Stimulated activated CD4-positive, alpha-beta T cell treated with anti-CD3 and anti-CD28 coated beads, Interleukin-1b, Interleukin-23, amount 100 ng/mL, for 4 hours (primary cell): ENCODE results near the gene LRIG2.
"Not testable (repeated sequence)": the region's sequence is repeated elsewhere in the genome, so short reads cannot be mapped to it uniquely, and the experiment has no call there.

Experiments
- DNase-seq, 2 donors: peaks; one replicate each; pipeline ENCODE4 v3.0.0-alpha.2; 2020; ENCODE audit warnings: low read depth in 2 of 2

The LRIG2 gene

DNA sequence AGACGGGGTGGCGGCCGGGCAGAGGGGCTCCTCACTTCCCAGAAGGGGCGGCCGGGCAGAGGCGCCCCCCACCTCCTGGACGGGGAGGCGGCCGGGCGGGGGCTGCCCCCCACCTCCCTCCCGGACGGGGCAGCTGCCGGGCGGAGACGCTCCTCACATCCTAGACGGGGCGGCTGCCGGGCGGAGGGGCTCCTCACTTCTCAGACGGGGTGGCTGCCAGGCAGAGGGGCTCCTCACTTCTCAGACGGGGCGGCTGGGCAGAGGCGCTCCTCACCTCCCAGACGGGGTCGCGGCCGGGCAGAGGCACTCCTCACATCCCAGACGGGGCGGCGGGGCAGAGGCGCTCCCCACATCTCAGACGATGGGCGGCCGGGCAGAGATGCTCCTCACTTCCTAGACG lies 9.5 kb upstream of the LRIG2 start:
- DNase-seq, result not testable (repeated sequence)

DNA sequence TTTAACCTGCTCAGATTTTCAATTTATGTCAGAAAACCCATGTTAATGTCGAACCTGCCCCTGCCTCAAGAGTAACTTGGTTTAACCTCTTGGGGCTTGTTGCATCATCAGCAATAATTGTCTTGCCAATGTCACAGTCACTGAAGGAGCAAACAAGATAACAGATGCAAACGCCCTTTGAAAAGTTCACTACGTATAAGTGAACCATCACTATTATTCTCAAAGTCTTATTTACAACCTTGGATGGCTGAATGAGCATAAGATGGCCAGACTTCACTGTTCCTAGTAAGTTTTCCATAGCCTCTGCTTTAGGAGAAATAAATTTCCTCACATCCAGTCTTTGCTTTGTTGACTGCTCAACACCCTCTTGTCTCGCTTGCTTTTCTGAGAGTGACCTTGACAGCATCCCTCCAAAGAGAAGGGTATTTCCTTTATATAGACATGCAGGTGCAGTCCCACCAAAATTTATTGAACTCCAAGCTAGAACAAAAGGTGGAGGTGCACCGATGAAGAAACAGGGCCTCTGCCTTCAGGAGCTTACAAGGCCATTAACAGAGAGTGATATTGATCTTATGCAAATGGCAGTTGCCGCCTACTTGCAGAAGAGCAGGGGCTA lies 749 bp upstream of the LRIG2 start:
- DNase-seq, result no peak

DNA sequence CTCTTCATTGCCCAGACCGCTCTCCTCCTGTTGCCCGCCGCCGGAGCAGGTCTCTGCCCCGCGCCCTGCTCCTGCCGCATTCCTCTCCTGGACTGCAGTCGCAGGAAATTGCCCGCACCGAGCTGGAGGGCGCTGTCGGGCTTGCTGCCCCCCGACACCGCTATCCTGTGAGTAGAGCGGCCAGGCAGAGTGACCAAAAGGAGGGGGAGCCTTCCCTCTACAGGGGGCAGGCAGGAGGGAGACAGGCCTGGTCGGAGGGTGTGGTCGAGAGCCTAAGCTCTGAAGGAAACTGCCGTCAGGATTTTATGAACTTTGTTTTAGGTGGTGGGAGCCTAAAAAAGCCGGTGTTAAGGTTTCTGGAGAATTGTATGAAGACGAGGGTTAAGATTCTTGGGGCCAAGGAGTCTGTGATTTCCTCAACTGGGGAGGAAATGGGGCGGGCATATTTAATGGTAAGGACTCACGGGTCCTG lies 517 bp downstream of the LRIG2 start:
- no peak for DNase-seq

DNA sequence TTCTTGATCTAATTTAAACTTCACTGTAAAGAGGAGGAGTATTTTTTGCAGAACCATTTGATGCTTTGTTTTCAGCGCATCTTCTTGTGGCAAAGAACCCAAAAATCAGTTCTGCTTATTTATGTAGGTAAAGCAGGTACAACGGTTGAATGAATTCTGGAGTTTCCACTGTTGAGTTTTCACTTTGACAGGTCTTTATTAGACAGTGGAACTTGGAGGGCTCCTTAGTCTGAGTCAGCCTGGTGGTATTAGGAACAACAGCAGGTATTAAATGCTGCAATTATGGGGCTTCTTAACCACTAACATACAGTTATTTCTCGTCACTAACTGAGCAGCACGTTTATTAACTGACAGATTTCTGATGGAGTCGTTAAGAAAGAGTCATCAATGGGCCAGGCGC lies 1.2 kb downstream of the LRIG2 start:
- DNase-seq, result no peak

DNA sequence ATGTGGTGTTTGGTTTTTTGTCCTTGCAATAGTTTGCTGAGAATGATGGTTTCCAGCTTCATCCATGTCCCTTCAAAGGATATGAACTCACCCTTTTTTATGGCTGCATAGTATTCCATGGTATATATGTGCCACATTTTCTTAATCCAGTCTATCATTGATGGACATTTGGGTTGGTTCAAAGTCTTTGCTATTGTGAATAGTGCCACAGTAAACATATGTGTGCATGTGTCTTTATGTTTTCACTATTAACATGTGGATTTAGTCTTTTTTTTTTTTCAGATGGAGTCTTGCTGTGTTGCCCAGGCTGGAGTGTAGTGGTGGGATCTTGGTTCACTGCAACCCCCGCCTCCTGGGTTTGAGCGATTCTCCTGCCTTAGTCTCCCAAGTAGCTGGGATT lies 5.0 kb downstream of the LRIG2 start:
- not testable (repeated sequence) for DNase-seq

DNA sequence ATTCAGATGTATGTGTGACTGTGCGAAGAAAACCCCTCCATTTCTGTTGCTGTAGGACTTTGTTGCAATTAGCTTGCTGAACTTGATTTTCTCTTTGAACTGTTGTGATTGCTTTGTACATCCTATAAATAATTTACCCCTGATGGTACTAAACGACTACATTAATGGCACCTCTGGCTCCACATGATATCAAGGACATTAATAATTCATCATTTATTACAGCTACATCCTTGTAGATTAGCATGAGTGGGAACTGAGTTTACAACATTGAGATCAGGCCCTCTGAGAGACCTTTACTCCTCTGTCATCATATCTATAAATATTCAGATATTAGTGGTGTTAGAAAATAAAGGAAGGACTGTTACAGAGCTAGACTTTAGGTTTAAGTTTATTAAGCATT lies 13.5 kb downstream of the LRIG2 start:
- DNase-seq, result no peak

DNA sequence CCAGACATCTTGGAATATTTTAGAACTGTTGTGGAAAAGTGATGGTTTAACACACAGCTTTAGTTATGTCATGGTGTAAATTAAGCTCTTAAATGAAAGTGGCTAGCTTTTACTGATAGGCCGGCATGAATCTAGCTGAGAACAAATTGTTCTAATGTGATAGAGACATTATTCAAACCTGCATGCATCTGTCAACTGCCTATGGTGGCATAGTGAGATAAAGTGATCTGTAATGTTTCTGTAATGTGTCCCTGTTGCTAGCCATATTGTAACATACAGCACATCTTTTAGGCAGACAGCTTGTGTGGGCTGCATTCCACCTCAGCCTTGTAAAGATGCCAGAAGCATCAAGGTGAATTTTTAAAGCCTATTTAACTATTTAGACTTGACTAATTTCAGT lies 16.0 kb downstream of the LRIG2 start:
- no peak for DNase-seq

DNA sequence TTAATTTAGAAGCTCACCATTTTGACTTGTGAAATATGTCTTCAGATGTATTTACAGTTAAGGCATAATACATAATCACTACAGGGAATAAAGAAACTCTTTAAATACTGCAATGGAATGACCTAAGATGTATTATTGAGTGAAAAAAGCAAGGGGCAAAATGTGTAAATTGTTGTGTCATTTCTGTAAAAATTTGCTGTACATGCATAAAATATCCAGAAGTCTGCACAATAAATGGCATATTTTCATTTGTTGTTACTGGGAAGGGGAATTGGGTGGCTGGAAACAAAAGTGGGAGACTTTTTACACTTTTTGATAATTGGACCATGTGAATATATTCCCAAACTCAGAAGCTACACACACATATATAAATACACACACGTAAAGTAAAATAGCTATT lies 17.1 kb downstream of the LRIG2 start:
- no peak for DNase-seq

DNA sequence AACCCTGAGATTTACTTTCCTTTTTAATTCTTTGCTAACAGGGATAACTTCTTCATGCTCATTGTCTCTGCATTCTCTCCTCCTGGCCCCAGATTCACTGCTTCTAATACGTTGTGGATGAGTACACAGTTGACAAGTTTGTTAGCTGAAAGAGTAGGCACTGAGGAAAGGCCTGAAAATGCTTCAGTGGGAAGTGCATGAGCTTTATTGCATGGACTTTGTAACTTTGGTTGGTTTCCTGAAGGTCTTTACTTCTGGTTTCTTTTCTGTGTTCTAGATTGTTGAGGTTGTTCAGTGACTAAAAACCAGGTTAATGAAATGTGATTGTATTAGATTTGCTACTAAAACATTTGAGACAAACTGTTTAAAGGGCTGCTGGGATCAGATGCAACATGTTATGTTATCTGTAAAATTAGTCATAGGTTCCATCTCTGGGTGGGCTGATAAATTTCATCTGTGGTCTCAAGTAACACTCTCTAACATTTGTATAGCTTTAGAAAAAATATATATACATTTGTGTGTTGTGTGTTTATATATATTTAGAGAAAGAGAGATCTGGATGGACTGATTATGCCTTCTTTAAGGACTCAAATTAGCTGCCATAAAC lies 19.1 kb downstream of the LRIG2 start:
- DNase-seq, result no peak

DNA sequence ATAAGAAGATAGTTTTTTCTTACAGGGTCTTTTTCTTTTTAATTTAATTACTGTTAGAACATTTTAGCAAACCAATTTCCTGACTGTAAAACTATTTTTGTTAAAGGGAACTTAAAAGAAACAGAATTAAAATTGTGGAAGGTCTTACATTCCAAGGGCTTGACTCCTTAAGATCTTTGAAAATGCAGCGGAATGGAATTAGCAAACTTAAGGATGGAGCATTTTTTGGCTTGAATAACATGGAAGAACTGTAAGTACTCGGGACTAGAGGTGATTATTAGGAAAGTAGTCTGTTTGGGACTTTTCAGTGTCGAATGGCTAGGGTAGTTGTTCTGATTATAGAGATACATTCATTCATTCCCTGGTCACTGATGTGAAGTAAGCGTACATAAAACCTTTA lies 21.5 kb downstream of the LRIG2 start:
- no peak for DNase-seq

DNA sequence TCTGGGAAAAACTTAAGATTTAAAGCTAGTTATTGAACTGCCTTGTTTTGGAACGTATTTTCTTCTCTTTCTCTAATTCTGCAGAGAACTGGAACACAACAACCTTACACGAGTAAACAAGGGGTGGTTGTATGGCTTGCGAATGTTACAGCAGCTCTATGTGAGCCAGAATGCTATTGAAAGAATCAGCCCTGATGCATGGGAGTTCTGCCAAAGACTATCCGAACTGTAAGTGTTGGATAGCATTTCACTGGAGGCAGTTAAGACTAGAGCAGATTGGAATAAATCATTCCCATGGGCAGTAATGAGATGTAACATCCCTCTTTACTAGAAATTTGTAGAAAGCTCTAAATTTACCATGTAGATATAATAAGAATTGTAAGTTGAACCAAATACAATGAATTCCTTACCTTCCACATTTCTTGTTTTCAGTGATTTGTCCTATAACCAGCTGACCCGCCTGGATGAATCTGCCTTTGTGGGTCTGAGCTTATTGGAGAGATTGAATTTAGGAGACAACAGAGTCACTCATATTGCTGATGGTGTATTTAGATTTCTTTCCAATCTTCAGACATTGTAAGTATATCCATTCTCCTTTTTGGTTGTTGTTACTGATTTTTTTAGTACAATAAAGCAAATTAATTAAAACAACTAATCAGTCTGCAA lies 22.9 kb downstream of the LRIG2 start:
- no peak for DNase-seq

DNA sequence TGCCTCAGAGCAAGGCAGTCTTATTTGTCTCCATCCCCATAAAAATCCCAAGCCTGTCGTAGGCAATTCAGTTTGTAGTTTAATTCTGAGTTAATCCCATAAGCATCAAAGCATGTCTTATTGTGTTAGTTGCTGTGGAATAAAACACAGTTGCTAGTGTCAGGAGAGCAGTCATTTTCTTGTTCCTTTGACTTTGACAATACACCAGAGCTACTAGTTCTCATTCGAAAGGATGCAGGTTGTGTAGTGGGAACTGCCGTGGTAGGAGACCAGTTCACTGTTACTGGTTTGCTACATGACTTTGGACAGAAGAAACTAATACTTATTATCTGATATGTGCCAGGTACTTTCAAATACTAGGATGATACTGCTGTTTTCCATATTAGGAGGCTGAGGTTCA lies 23.5 kb downstream of the LRIG2 start:
- no peak for DNase-seq

DNA sequence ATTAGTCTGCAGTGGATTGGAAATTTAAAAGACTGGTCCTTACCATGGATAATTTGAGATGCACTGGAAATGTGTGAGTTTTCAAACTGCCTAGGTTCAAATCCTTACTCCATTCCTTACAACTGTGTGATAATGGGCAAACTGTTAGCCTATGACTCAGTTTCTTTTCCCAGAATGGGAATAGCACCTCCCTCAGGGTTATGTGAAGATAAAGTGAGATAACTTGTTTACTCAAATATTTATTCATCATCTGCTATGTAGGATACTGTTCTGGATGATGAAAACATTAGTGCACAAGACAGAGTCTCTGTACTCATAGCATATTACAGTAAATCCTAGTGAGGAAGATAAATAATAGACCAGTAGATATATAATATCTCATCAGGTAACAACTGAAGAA lies 28.6 kb downstream of the LRIG2 start:
- DNase-seq, result no peak

DNA sequence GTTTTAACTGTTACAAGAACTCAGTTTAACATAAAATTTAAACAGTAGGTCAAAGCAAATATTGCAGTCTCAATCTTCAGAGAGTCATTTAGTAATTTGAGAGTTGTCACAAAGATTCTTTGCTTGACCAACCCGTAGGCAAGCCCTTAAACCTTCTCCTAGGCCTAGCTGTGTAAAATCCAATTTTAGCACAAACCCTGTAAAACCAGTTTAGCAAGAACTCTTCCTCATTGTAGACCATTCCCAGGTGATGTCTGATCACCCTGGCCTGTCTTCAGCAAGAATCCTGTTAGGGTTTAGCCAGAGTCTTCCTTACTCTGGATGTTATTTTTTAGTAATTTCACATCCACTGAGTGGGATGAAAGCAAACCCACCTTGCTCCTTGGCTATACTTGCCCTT lies 30.1 kb downstream of the LRIG2 start:
- DNase-seq, result no peak

DNA sequence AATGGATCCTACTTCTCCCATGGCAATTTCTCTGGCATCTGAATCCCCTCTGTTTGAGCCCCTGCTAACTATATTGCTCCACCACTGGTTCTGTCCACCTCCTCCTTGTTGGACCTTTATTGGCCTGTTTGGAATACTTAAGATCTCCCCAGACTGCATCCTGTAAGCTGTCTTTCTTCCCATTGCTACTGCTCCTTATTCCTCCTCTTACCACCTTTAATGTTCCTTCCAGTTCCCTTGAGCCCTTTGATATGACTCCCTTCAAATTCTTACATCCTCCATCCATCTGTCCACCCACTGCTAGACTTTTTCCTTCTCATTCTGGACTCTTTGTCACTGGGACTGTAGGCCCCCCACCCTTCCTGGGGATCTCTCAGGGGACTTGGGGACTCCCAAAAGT lies 31.0 kb downstream of the LRIG2 start:
- DNase-seq, result no peak

DNA sequence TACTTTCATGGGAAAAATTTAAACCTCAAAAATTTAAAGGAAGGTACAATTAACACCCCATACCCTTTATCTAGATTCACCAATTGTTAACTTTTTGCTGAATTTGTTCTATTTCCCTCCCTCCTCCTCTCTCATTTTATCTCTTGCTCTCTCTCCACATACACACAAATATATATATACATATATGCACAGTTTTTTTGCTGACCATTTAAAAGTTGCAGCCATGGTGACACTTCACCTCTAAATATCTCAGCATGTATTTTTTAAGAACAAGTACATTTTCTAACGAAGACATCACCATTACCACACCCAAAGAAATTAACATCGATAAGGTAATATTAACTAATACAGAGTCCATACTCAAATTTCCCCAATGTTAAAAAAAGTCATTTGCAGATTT lies 33.9 kb downstream of the LRIG2 start:
- no peak for DNase-seq

DNA sequence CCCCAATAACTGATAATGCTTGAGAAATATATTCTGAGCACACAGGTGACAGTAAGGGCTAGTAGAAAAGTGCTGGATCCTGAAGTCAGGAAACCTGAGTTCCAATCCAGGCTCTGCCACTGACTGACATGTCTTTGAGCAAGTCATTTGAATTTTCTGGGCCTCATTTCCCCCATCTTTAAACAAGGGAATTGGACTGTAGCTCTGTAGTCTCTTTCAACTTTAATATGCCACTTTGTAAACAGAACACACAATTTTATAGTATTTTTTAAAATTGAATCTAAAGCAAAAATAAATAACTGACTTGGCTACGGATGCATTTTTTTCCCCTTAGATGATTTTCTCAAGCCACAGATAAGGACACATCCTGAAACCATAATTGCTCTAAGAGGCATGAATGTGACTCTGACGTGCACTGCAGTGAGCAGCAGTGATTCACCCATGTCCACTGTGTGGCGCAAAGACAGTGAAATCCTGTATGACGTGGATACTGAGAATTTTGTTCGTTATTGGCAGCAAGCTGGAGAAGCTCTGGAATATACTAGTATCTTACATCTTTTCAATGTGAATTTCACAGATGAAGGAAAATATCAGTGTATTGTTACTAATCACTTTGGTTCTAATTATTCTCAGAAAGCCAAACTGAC lies 37.0 kb downstream of the LRIG2 start:
- no peak for DNase-seq

DNA sequence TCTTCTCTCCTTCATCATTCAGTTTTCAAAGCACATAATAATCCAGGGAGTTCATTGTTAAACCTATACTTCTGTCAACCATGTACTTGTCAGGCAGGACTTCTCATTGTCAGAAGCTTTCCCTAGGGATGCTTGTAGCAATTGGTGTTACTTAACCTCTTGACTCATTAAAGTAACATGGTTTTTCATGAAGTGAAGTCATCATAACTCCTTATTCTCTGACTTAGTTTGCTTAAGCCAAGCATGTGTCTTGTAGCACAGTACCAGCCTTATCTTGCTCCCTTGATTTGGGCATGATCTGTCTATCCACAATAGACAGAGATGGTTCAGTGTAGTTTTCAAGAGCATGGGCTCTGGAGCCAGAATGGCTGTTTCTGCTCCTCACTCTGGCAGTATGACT lies 45.3 kb downstream of the LRIG2 start:
- no peak for DNase-seq

DNA sequence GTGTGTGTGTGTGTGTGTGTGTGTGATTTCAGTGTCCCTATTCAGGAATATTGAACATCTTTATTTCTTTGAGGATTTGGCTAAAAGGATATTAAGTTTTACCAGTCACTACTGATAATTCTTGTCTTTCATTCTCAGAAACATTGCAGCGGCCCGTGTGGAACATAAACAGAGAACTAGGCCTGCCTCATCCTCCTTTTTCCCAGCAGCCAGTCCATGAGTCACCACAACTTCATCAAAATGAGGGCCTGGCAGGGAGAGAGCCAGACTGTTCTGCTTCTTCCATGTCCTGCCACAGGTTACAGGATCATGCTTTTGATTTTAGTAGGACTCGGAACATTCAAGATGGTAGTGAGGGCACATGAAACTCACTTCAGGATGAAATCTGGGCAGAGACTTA lies 50.7 kb downstream of the LRIG2 start:
- no peak for DNase-seq

DNA sequence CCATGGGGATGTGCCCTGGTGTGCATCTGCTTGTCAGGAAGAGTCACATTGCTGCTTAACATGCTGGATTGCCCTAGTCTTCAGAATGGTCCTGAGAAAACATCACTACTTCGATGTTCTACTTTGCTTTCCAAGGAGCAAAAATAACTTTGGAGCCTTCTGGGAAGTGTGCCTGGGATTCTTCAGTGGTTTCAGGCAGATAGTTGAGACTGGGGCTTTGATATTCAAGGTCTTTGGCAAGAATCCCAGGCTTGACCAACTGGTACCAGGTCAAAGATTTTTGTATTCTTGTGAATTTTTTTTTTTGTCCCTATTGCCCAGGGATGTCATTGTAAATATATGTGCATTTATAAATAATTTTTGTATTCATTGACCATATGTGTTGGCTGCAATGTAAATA lies 51.4 kb downstream of the LRIG2 start:
- no peak for DNase-seq

DNA sequence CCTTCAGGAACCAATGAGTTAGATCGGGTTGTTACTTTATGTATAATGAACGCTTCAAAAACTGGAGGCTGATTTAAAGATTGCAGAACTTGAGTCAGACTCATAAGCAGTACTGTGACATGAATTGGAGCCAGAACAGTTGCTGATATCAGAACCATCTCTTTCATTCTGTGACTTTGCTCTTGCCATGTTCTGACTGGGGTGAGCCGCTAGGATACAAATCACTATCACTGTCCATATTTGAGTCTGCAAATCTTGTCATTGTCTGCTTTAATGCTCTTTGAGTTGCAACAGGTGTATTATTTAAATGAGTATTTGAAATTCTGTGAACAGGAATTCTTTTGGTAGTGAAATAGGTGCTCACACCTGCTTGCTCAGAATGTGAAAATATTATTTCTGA lies 52.5 kb downstream of the LRIG2 start:
- no peak for DNase-seq

DNA sequence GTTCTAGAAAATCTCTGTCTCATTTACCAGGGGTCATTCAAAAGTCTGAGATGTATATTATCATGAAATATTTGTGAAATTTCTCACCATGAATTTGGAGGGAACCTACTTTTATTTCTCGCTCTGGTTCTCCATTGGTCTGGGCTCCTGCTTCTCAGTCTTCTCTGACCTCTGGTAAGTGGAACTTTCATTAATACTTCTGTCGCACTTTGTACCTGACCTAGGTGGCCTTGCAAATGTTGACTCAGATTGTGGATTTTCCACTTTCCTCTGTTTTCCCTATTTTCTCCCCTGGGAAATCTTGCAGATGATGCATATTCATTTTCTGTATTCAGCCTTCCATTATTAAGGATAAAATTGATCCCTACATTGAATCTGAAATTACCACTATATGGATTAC lies 53.2 kb downstream of the LRIG2 start:
- no peak for DNase-seq

DNA sequence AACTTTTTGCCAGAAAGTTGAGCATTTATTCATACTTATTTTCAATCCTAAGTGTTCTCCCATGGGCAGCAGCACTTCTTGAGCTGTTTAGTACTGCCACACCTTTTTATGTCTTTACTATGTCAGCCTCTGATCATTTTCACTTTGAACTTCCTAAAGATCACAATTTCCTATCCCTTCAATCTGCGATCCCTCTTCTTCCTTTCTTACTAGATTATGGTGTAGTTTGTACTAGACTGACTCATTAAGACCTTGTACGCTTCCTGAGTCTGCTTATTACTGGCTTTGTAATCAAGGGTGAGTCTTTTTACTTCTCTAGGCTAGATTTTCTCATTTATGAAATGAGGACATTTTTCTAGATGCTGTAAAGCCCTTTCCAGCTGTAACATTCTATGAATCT lies 55.1 kb downstream of the LRIG2 start:
- DNase-seq, result no peak
